Measurements from ENCODE around the gene DCAF12. TPM values are rescaled to one million over a fixed set of nuclear protein-coding genes. Genes with fewer than 3 reads are reported as not detected.

Gene DCAF12
- total and polyA plus RNA-seq, 2 donors (not counting 1 experiment from before 2014, with no cell fraction given): 1.1 to 1.9 TPM

GRCh38 chr9:34093578-34093977 is 32.9 kb downstream of the DCAF12 start:
- 100% methylated on average over 5 of the region's 5 CpGs for WGBS (ENCODE audit: insufficient coverage)
- no peaks in the 10 kb centered on the region for H3K9me3 ChIP-seq (ENCODE audit: control extremely low read depth in 1 of 3, control insufficient read depth in 2 of 3, insufficient read depth in 1 of 3, low read length in 2 of 3)
- H4K20me1 ChIP-seq (ENCODE audit: control insufficient read depth, insufficient read depth, low read length, poor library complexity, severe bottlenecking): no peaks in the 10 kb centered on the region
- ChIA-PET CTCF (no interaction called here), POLR2A (no interaction called here)
- H3K27me3 ChIP-seq (replicated peaks in 1 of 4; ENCODE audit: control extremely low read depth in 1 of 4, control insufficient read depth in 3 of 4, insufficient read depth in 4 of 4, low read length in 3 of 4): peaks cover 0 to 41% (median 13%) of the 10 kb centered on the region in 4 experiments
- TF ChIP-seq EZH2 (IDR thresholded peaks at IDR 0.05; ENCODE audit: borderline replicate concordance, insufficient read depth, low read depth, low read length, poor library complexity, severe bottlenecking): no peak
- TF ChIP-seq, protein P1, sequence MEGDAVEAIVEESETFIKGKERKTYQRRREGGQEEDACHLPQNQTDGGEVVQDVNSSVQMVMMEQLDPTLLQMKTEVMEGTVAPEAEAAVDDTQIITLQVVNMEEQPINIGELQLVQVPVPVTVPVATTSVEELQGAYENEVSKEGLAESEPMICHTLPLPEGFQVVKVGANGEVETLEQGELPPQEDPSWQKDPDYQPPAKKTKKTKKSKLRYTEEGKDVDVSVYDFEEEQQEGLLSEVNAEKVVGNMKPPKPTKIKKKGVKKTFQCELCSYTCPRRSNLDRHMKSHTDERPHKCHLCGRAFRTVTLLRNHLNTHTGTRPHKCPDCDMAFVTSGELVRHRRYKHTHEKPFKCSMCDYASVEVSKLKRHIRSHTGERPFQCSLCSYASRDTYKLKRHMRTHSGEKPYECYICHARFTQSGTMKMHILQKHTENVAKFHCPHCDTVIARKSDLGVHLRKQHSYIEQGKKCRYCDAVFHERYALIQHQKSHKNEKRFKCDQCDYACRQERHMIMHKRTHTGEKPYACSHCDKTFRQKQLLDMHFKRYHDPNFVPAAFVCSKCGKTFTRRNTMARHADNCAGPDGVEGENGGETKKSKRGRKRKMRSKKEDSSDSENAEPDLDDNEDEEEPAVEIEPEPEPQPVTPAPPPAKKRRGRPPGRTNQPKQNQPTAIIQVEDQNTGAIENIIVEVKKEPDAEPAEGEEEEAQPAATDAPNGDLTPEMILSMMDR (IDR thresholded peaks at IDR 0.05): no peak
- H3K4me1 Mint-ChIP-seq: peaks cover 16% of the 10 kb centered on the region
- no peaks in the 10 kb centered on the region for H3K36me3 ChIP-seq (replicated peaks in 1 of 2; ENCODE audit: control extremely low read depth in 1 of 2, control insufficient read depth in 1 of 2, extremely low read depth in 1 of 2, insufficient read depth in 2 of 2, low read length in 1 of 2)
- no peak overlapping the region for H3K4me3 ChIP-seq (ENCODE audit: control extremely low read depth in 1 of 5, extremely low read depth in 1 of 5, insufficient read depth in 1 of 5, low read depth in 2 of 5, low read length in 4 of 5)
- H3K27ac ChIP-seq (ENCODE audit: low read length in 2 of 2): no peak overlapping the region
- peaks cover 12 to 16% of the 10 kb centered on the region in 2 donors for H3K4me1 ChIP-seq (ENCODE audit: control insufficient read depth in 2 of 2, insufficient read depth in 2 of 2, low read length in 2 of 2)
- peaks cover 21% of the 10 kb centered on the region for H3K27me3 Mint-ChIP-seq
- ATAC-seq (ENCODE audit: low read depth) (no peak), DNase-seq (no peak)
- no peaks in the 10 kb centered on the region for H3K9me3 Mint-ChIP-seq (ENCODE audit: insufficient read depth)
- no peaks in the 10 kb centered on the region for H3K79me2 ChIP-seq (ENCODE audit: control insufficient read depth, insufficient read depth, low read length)
- H3K4me2 ChIP-seq (replicated peaks; ENCODE audit: low read depth, low read length, poor library complexity, severe bottlenecking): no peak overlapping the region
- no peak overlapping the region for H3K9ac ChIP-seq (ENCODE audit: low read length)
- no peak overlapping the region for H2AFZ ChIP-seq (ENCODE audit: insufficient read depth, low read depth, low read length, poor library complexity, severe bottlenecking)
- intact Hi-C loops (cut with micrococcal nuclease): no loop called here
- no peak overlapping the region for H3K27ac Mint-ChIP-seq
- H3K4me3 Mint-ChIP-seq: no peak overlapping the region

GRCh38 chr9:34089311-34089710 is 37.2 kb downstream of the DCAF12 start:
- Histone ChIP-seq H3K4me1 (ENCODE audit: control insufficient read depth in 2 of 2, insufficient read depth in 2 of 2, low read length in 2 of 2) (peaks cover 0 to 4% of the 10 kb centered on the region in 2 donors), H4K20me1 (ENCODE audit: control insufficient read depth, insufficient read depth, low read length, poor library complexity, severe bottlenecking) (no peaks in the 10 kb centered on the region), H3K79me2 (ENCODE audit: control insufficient read depth, insufficient read depth, low read length) (no peaks in the 10 kb centered on the region), H3K27me3 (replicated peaks in 1 of 4; ENCODE audit: control extremely low read depth in 1 of 4, control insufficient read depth in 3 of 4, insufficient read depth in 4 of 4, low read length in 3 of 4) (peaks cover 0 to 41% (median 8%) of the 10 kb centered on the region in 4 experiments), H3K27ac (ENCODE audit: low read length in 2 of 2) (no peak overlapping the region), H3K4me2 (replicated peaks; ENCODE audit: low read depth, low read length, poor library complexity, severe bottlenecking) (no peak overlapping the region), H3K4me3 (ENCODE audit: control extremely low read depth in 1 of 5, extremely low read depth in 1 of 5, insufficient read depth in 1 of 5, low read depth in 2 of 5, low read length in 4 of 5) (no peak overlapping the region), H3K36me3 (replicated peaks in 1 of 2; ENCODE audit: control extremely low read depth in 1 of 2, control insufficient read depth in 1 of 2, extremely low read depth in 1 of 2, insufficient read depth in 2 of 2, low read length in 1 of 2) (no peaks in the 10 kb centered on the region), H3K9ac (ENCODE audit: low read length) (no peak overlapping the region), H3K9me3 (ENCODE audit: control extremely low read depth in 1 of 3, control insufficient read depth in 2 of 3, insufficient read depth in 1 of 3, low read length in 2 of 3) (no peaks in the 10 kb centered on the region), H2AFZ (ENCODE audit: insufficient read depth, low read depth, low read length, poor library complexity, severe bottlenecking) (no peak overlapping the region)
- Mint-ChIP-seq H3K4me3 (no peak overlapping the region), H3K4me1 (peaks cover 2% of the 10 kb centered on the region), H3K27me3 (peaks cover 23% of the 10 kb centered on the region), H3K27ac (no peak overlapping the region), H3K9me3 (ENCODE audit: insufficient read depth) (no peaks in the 10 kb centered on the region)
- intact Hi-C loops (cut with micrococcal nuclease): no loop called here
- ChIA-PET POLR2A (no interaction called here), CTCF (no interaction called here)
- DNase-seq (no peak), ATAC-seq (ENCODE audit: low read depth) (no peak)
- 100% methylated on average over 7 of the region's 7 CpGs for WGBS (ENCODE audit: insufficient coverage)
- no peak for TF ChIP-seq EZH2 (IDR thresholded peaks at IDR 0.05; ENCODE audit: borderline replicate concordance, insufficient read depth, low read depth, low read length, poor library complexity, severe bottlenecking)
- TF ChIP-seq, protein P1 (IDR thresholded peaks at IDR 0.05): no peak
